Breast epithelium (tissue), 4 donors: ENCODE measurements around the gene CFD. TPM values are rescaled to one million over a fixed set of nuclear protein-coding genes. Genes with fewer than 3 reads are reported as not detected.

ENCODE experiments used
- DNase-seq, 2 donors: peaks; one replicate each; pipeline ENCODE4 v3.0.0-alpha.2; 2019; ENCODE audit warnings: low spot score in 2 of 2
- H3K27ac ChIP-seq, 2 donors: fragments of 200-600 bp; sonication (generic) in 1 of 2; one replicate each; pipeline ENCODE4 v1.5.1; 2016 to 2019; ENCODE audit warnings: mild to moderate bottlenecking in 1 of 2
- H3K27me3 ChIP-seq, 2 donors: fragments of 200-600 bp; sonication (generic) in 1 of 2; one replicate each; pipeline versions ENCODE4 v1.5.1 to v1.6.0; 2017 to 2019; ENCODE audit warnings: control low read depth in 1 of 2, mild to moderate bottlenecking in 1 of 2
- H3K36me3 ChIP-seq: fragments of 200-600 bp; one replicate; pipeline ENCODE4 v1.5.1; 2019
- H3K4me1 ChIP-seq, 2 donors: fragments of 200-600 bp; sonication (generic); one replicate each; pipeline ENCODE4 v1.5.1; 2016 to 2019; ENCODE audit warnings: control low read depth in 1 of 2
- H3K4me3 ChIP-seq, 3 donors: fragments of 200-600 bp; sonication (generic); 1 replicate in 2 of 3; 2 replicates in 1 of 3; pipeline ENCODE4 v1.5.1; 2016 to 2019; ENCODE audit warnings: mild to moderate bottlenecking in 3 of 3, moderate library complexity in 2 of 3
- H3K9me3 ChIP-seq, 2 donors: fragments of 200-600 bp; sonication (generic) in 1 of 2; one replicate each; pipeline ENCODE4 v1.5.1; 2016 to 2019; ENCODE audit warnings: control low read depth in 1 of 2
- POLR2A ChIP-seq: fragments of 450-650 bp; IDR thresholded peaks from one replicate; pipeline ENCODE4 v1.6.1; 2016; ENCODE audit warnings: antibody characterized with exemption, mild to moderate bottlenecking, moderate library complexity
- POLR2AphosphoS5 ChIP-seq, 3 donors: sonication (generic); formaldehyde crosslinking; IDR thresholded peaks; one replicate each; pipeline ENCODE4 v1.6.1; 2017; ENCODE audit warnings: antibody characterized with exemption in 3 of 3
- intact Hi-C: fragments of 100-400 bp; cut with DNase I; formaldehyde crosslinking; loops from one replicate; pipeline ENCODE4 v1.15.1; 2023; ENCODE audit warnings: low total_unique reads
- total RNA-seq, 3 donors: library from RNA; depleted of rRNA; stranded (reverse); fragments of >200 nt; gene quantifications; one replicate each; pipeline ENCODE4 v1.1.0, GENCODE V29; 2016
- TF ChIP-seq, protein P1 (sequence below), 3 donors: fragments of 450-650 bp; IDR thresholded peaks; one replicate each; pipeline ENCODE4 v1.5.1; 2016 to 2017; ENCODE audit warnings: antibody characterized with exemption in 3 of 3, mild to moderate bottlenecking in 3 of 3, moderate library complexity in 3 of 3

Gene CFD
- total RNA-seq, 3 donors from 2014 or later: 345 to 6,770 (median 797) TPM

DNA sequence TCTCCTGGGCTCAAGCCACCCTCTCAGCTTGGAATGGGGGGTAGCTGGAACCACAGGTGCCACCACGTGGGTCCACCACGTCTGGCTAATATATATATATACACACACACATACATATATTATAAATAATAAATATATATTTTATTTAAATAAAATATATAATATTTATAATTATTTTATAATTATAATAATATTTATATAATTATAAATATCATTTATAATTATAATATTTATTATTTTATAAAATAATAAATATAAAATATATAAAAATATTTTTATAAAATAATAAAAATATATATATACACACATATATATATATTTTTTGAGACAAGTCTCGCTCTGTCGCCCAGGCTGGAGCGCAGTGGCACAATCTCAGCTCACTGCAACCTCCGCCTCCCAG lies 4.9 kb upstream of the CFD start:
- Histone ChIP-seq H3K27me3 (peaks cover 6 to 21% of the 10 kb centered on the region in 2 donors), H3K4me3 (no peak overlapping the region), H3K27ac (no peak overlapping the region), H3K36me3 (no peaks in the 10 kb centered on the region), H3K9me3 (no peaks in the 10 kb centered on the region), H3K4me1 (no peaks in the 10 kb centered on the region)
- DNase-seq: no peak
- intact Hi-C loops: no loop called here
- TF ChIP-seq POLR2AphosphoS5 (IDR thresholded peaks at IDR 0.05) (no peak), POLR2A (no peak)
- TF ChIP-seq, protein P1, sequence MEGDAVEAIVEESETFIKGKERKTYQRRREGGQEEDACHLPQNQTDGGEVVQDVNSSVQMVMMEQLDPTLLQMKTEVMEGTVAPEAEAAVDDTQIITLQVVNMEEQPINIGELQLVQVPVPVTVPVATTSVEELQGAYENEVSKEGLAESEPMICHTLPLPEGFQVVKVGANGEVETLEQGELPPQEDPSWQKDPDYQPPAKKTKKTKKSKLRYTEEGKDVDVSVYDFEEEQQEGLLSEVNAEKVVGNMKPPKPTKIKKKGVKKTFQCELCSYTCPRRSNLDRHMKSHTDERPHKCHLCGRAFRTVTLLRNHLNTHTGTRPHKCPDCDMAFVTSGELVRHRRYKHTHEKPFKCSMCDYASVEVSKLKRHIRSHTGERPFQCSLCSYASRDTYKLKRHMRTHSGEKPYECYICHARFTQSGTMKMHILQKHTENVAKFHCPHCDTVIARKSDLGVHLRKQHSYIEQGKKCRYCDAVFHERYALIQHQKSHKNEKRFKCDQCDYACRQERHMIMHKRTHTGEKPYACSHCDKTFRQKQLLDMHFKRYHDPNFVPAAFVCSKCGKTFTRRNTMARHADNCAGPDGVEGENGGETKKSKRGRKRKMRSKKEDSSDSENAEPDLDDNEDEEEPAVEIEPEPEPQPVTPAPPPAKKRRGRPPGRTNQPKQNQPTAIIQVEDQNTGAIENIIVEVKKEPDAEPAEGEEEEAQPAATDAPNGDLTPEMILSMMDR (IDR thresholded peaks at IDR 0.05): no peak

DNA sequence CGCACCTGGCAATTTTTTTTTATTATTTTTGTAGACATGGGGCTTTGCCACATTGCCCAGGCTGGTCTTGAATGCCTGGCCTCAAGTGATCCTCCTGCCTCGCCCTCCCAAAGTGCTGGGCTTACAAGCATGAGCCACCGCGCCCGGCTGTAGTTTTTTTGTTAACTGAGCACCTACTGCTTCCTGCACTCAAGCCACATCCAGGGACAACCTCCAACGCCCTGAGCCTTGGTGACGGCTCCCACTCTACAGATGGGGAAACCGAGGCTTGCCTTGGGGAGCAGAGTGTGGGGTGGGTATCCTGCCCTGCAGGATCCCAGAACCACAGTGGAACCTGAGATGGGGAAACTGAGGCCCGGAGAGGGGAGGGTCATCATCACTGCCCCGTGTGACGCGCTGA lies 4.3 kb upstream of the CFD start:
- intact Hi-C loops: loop anchor here (5.0 kb wide), 2 partner anchors 62 to 127 kb away; partner anchors contain the start of genes KISS1R and WDR18
- TF ChIP-seq POLR2AphosphoS5 (IDR thresholded peaks at IDR 0.05): no peak
- TF ChIP-seq POLR2A: no peak
- TF ChIP-seq, protein P1 (IDR thresholded peaks at IDR 0.05): no peak
- Histone ChIP-seq H3K9me3 (no peaks in the 10 kb centered on the region), H3K4me1 (peaks cover 0 to 2% of the 10 kb centered on the region in 2 donors), H3K36me3 (no peaks in the 10 kb centered on the region), H3K27me3 (peaks cover 6 to 21% of the 10 kb centered on the region in 2 donors), H3K27ac (no peak overlapping the region), H3K4me3 (no peak overlapping the region)
- no peak for DNase-seq

DNA sequence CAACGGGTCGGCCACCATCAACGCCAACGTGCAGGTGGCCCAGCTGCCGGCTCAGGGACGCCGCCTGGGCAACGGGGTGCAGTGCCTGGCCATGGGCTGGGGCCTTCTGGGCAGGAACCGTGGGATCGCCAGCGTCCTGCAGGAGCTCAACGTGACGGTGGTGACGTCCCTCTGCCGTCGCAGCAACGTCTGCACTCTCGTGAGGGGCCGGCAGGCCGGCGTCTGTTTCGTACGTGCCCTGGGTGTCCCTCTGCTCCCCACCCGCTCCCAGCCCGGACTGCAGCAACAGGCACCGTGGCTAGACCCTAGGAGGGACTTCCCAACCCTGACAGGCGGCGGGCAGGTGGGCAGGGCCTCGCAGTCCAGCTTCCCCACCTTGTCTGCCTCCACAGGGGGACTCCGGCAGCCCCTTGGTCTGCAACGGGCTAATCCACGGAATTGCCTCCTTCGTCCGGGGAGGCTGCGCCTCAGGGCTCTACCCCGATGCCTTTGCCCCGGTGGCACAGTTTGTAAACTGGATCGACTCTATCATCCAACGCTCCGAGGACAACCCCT lies 3.8 kb upstream of the CFD start:
- no peak for DNase-seq
- Histone ChIP-seq H3K4me3 (no peak overlapping the region), H3K27ac (no peak overlapping the region), H3K36me3 (no peaks in the 10 kb centered on the region), H3K4me1 (peaks cover 0 to 7% of the 10 kb centered on the region in 2 donors), H3K27me3 (peaks cover 9 to 21% of the 10 kb centered on the region in 2 donors), H3K9me3 (no peaks in the 10 kb centered on the region)
- TF ChIP-seq POLR2AphosphoS5 (IDR thresholded peaks at IDR 0.05) (no peak), POLR2A (no peak)
- TF ChIP-seq, protein P1 (IDR thresholded peaks at IDR 0.05): no peak
- intact Hi-C loops: loop anchor here (5.0 kb wide), 2 partner anchors 62 to 127 kb away; partner anchors contain the start of genes KISS1R and WDR18

DNA sequence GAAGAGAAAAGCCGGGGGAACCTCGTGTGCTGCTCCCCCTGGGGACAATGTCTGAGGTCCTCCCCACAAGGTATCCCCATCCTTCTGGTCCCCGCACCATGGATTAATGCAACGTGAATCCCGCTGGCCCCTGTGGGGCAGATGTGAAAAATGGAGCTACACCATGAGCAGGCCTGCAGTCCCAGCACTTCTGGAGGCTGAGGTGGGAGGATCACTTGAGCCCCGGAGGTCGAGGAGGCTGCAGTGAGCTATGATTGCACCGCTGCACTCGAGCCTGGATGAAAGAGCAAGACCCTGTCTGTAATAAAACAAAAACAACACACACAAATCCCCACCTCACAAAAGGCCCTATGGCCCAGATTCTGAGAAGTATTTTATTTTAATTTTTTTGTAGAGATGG lies 1.2 kb upstream of the CFD start:
- H3K27me3 ChIP-seq: peaks cover 4% of the 10 kb centered on the region in 2 donors
- H3K4me1 ChIP-seq: peaks cover 6 to 10% of the 10 kb centered on the region in 2 donors
- no peaks in the 10 kb centered on the region for H3K9me3 ChIP-seq
- TF ChIP-seq, protein P1 (IDR thresholded peaks at IDR 0.05): no peak
- TF ChIP-seq POLR2A (no peak), POLR2AphosphoS5 (IDR thresholded peaks at IDR 0.05) (no peak)
- H3K36me3 ChIP-seq: no peaks in the 10 kb centered on the region
- H3K27ac ChIP-seq: peak overlapping the region in 1 of 2 donors; percentile 75
- intact Hi-C loops: loop anchor here (5.0 kb wide), 2 partner anchors 59 to 124 kb away; partner anchors contain the start of genes KISS1R and WDR18
- DNase-seq: no peak
- no peak overlapping the region for H3K4me3 ChIP-seq

DNA sequence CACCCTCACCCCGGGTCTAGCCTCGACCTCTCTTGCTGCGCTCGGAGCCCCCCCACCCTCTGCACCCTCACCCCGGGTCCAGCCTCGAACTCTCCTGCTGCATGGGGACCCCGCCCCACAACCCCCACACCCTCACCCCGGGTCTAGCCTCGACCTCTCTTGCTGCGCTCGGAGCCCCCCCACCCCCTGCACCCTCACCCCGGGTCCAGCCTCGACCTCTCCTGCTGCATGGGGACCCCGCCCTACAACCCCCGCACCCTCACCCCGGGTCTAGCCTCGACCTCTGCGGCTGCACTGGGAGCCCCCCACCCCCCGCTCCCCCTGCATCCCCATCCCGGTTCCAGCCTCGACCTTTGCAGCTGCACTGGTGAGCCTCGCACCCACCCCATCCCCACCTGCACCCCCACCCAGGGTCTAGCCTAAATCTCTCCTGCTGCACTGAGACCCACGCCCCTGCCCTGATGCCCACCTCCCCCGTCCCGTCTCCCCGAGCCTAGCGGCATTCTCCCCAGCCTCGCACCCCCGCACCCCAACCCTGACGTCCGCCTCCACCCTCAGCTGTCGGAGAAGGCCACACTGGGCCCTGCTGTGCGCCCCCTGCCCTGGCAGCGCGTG lies 1.8 kb downstream of the CFD start:
- Histone ChIP-seq H3K27ac (no peak overlapping the region), H3K9me3 (no peaks in the 10 kb centered on the region), H3K36me3 (no peaks in the 10 kb centered on the region), H3K27me3 (peaks cover 0 to 3% of the 10 kb centered on the region in 2 donors), H3K4me3 (peak overlapping the region; percentile 49 to 77 (median 52)), H3K4me1 (peaks cover 6 to 10% of the 10 kb centered on the region in 2 donors)
- intact Hi-C loops: no loop called here
- TF ChIP-seq POLR2A: no peak
- TF ChIP-seq POLR2AphosphoS5 (IDR thresholded peaks at IDR 0.05): no peak
- TF ChIP-seq, protein P1 (IDR thresholded peaks at IDR 0.05): no peak
- no peak for DNase-seq
